Fibroblast of lung (primary cell): ENCODE measurements around the gene SORL1. TPM values are rescaled to one million over a fixed set of nuclear protein-coding genes. Genes with fewer than 3 reads are reported as not detected.
A peak's percentile ranks its signal among the peaks of the same experiment; 100 is the strongest.
"Not testable (repeated sequence)": the region's sequence is repeated elsewhere in the genome, so short reads cannot be mapped to it uniquely, and the experiment has no call there.

ENCODE experiments used
- DNase-seq, 2 donors: peaks; one replicate each; pipeline versions ENCODE4 v3.0.0 to v3.0.0-alpha.2; 2010; ENCODE audit warnings: low read depth in 2 of 2
- H2AFZ ChIP-seq: 2 replicates; pipeline ENCODE4 v1.5.1; 2012; ENCODE audit warnings: low read length, control low read depth, inconsistent platforms
- H3K27ac ChIP-seq: 2 replicates; pipeline ENCODE4 v1.5.1; 2011; ENCODE audit warnings: low read length, control low read depth; ENCODE audit not compliant: insufficient read depth
- H3K27me3 ChIP-seq: 2 replicates; pipeline ENCODE4 v1.5.1; 2011; ENCODE audit warnings: mild to moderate bottlenecking, low read length; ENCODE audit not compliant: control insufficient read depth, insufficient read depth
- H3K36me3 ChIP-seq: 2 replicates; pipeline ENCODE4 v1.5.1; 2011; ENCODE audit warnings: low read length; ENCODE audit not compliant: control insufficient read depth, insufficient read depth
- H3K4me1 ChIP-seq: 2 replicates; pipeline ENCODE4 v1.5.1; 2011; ENCODE audit warnings: low read length; ENCODE audit not compliant: control insufficient read depth, insufficient read depth; ENCODE audit errors: extremely low read depth
- H3K4me2 ChIP-seq: 2 replicates; pipeline ENCODE4 v1.5.1; 2011; ENCODE audit warnings: low read length, control low read depth; ENCODE audit not compliant: insufficient read depth; ENCODE audit errors: extremely low read depth
- H3K4me3 ChIP-seq, 4 experiments: fragments of 200-600 bp in 1 of 4; sonication (generic) in 1 of 4; replicated peaks in 1 of 4; 2 replicates each; pipeline ENCODE4 v1.5.1; 2011 to 2016; ENCODE audit warnings: low read length in 4 of 4, low read depth in 3 of 4, mild to moderate bottlenecking in 3 of 4, control low read depth in 2 of 4, inconsistent platforms in 1 of 4, mixed read lengths in 1 of 4; ENCODE audit not compliant: insufficient read depth in 1 of 4; ENCODE audit errors: control extremely low read depth in 1 of 4
- H3K79me2 ChIP-seq: 2 replicates; pipeline ENCODE4 v1.5.1; 2012; ENCODE audit warnings: mild to moderate bottlenecking, low read length, inconsistent platforms; ENCODE audit not compliant: control insufficient read depth, insufficient read depth
- H3K9ac ChIP-seq: 2 replicates; pipeline ENCODE4 v1.5.1; 2011; ENCODE audit warnings: mild to moderate bottlenecking, low read length, control low read depth; ENCODE audit not compliant: insufficient read depth
- H3K9me3 ChIP-seq: 2 replicates; pipeline ENCODE4 v1.5.1; 2012; ENCODE audit warnings: low read depth, low read length; ENCODE audit not compliant: control insufficient read depth, insufficient read depth
- H4K20me1 ChIP-seq: 2 replicates; pipeline ENCODE4 v1.5.1; 2011; ENCODE audit warnings: low read length; ENCODE audit not compliant: control insufficient read depth, insufficient read depth; ENCODE audit errors: extremely low read depth
- CTCF ChIP-seq, 2 donors: IDR thresholded peaks in 1 of 2; conservative IDR thresholded peaks in 1 of 2; 1 replicate in 1 of 2; 2 replicates in 1 of 2; pipeline ENCODE4 v1.5.1; 2011 to 2012; ENCODE audit warnings: low read length in 2 of 2, control low read depth in 1 of 2, inconsistent platforms in 1 of 2, low read depth in 1 of 2, mild to moderate bottlenecking in 1 of 2
- EZH2 ChIP-seq: IDR thresholded peaks from 2 replicates; pipeline ENCODE4 v1.5.1; 2012; ENCODE audit warnings: low read length, control low read depth, mild to moderate bottlenecking; ENCODE audit errors: missing control alignments
- polyA plus RNA-seq, 2 donors: library from polyadenylated mRNA; depleted of rRNA in 1 of 2; stranded (reverse) in 1 of 2; unstranded in 1 of 2; fragments of >200 nt; gene quantifications; 2 replicates each; pipeline ENCODE4 v1.2.1, GENCODE V29; 2011 to 2012; ENCODE audit warnings: missing spikeins in 1 of 2
- total RNA-seq: library from RNA; depleted of rRNA; stranded (reverse); fragments of >200 nt; gene quantifications from 2 replicates; pipeline ENCODE4 v1.2.1, GENCODE V29; 2014

SORL1 gene
- total and polyA plus RNA-seq, 2 donors (not counting 1 experiment from before 2014, with no cell fraction given) = 0.58 to 10.9 TPM

GRCh38 chr11:121408830-121409229 is 43.3 kb upstream of the SORL1 start:
- Histone ChIP-seq H3K27me3 (no peaks in the 10 kb centered on the region), H3K4me1 (no peaks in the 10 kb centered on the region), H3K4me3 (no peak overlapping the region), H3K9ac (no peak overlapping the region), H3K4me2 (no peak overlapping the region), H2AFZ (no peak overlapping the region), H3K79me2 (no peaks in the 10 kb centered on the region), H3K36me3 (no peaks in the 10 kb centered on the region), H4K20me1 (no peaks in the 10 kb centered on the region), H3K27ac (no peak overlapping the region), H3K9me3 (no peaks in the 10 kb centered on the region)
- no peak for TF ChIP-seq CTCF (conservative IDR thresholded peaks at IDR 0.05 in 1 of 2, IDR thresholded peaks at IDR 0.05 in 1 of 2; ENCODE audit: low read depth in 1 of 2, low read length in 2 of 2)
- TF ChIP-seq EZH2 = no peak
- no peak for DNase-seq

- not testable (repeated sequence) for H3K4me2 ChIP-seq, H3K4me1 ChIP-seq, H3K9ac ChIP-seq, H3K9me3 ChIP-seq, H3K27ac ChIP-seq, DNase-seq, H4K20me1 ChIP-seq, H2AFZ ChIP-seq, H3K4me3 ChIP-seq, H3K27me3 ChIP-seq, H3K36me3 ChIP-seq, H3K79me2 ChIP-seq
Observed at GRCh38 chr11:121410041-121410440, 42.1 kb upstream of the SORL1 start.

- not testable (repeated sequence) for H3K27me3 ChIP-seq, H3K9me3 ChIP-seq, DNase-seq, H3K4me2 ChIP-seq, H4K20me1 ChIP-seq, H3K4me1 ChIP-seq, H2AFZ ChIP-seq, H3K36me3 ChIP-seq, H3K4me3 ChIP-seq, H3K9ac ChIP-seq, H3K27ac ChIP-seq, H3K79me2 ChIP-seq
Observed at GRCh38 chr11:121411330-121411729, 40.8 kb upstream of the SORL1 start.

- H3K27me3 ChIP-seq = no peaks in the 10 kb centered on the region
- H3K9me3 ChIP-seq = no peaks in the 10 kb centered on the region
- no peak overlapping the region for H3K4me3 ChIP-seq
- no peak for TF ChIP-seq CTCF (conservative IDR thresholded peaks at IDR 0.05 in 1 of 2, IDR thresholded peaks at IDR 0.05 in 1 of 2; ENCODE audit: low read depth in 1 of 2, low read length in 2 of 2)
- no peak for TF ChIP-seq EZH2
- no peaks in the 10 kb centered on the region for H4K20me1 ChIP-seq
- H3K79me2 ChIP-seq = no peaks in the 10 kb centered on the region
- no peaks in the 10 kb centered on the region for H3K36me3 ChIP-seq
- no peak overlapping the region for H2AFZ ChIP-seq
- no peak overlapping the region for H3K27ac ChIP-seq
- no peaks in the 10 kb centered on the region for H3K4me1 ChIP-seq
- DNase-seq = peak in 1 of 2 donors; percentile 16
- H3K9ac ChIP-seq = no peak overlapping the region
- no peak overlapping the region for H3K4me2 ChIP-seq
Observed at GRCh38 chr11:121412000-121412587, 40.0 kb upstream of the SORL1 start.
